ENCODE data around the gene DNAI2.

DNA sequence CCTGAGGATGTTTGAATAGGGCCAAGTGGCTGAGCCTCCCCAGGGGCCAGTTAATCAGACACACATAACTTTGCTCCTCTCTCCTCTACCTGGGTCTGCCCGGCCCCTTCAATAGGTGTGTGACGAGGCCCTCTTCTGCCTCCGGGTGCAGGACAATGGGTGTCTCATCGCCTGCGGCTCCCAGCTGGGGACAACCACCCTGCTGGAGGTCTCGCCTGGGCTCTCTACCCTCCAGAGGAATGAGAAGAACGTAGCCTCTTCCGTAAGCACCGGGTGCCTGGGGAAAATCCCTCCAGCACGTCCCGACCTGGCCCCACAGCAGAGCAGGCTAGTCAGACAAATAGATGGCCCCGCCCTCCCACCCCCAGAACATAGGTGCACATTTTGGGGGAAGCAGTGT, 35.9 kb downstream of the DNAI2 start:
- TF ChIP-seq POLR2AphosphoS5 (IDR thresholded peaks at IDR 0.05; ENCODE audit: low read depth, low read length) (no peak), TEAD4 (IDR thresholded peaks at IDR 0.05; ENCODE audit: borderline replicate concordance, insufficient read depth) (no peak), RXRA (IDR thresholded peaks at IDR 0.05; ENCODE audit: borderline replicate concordance, low read depth) (no peak), RAD21 (IDR thresholded peaks at IDR 0.05; ENCODE audit: low read length) (no peak), YY1 (IDR thresholded peaks at IDR 0.05; ENCODE audit: low read depth) (no peak), EP300 (IDR thresholded peaks at IDR 0.05; ENCODE audit: borderline replicate concordance in 1 of 2, low read depth in 1 of 2, low read length in 1 of 2) (no peak), JUND (IDR thresholded peaks at IDR 0.05) (no peak), NRF1 (IDR thresholded peaks at IDR 0.05; ENCODE audit: low read depth, low read length) (no peak), SIN3A (IDR thresholded peaks at IDR 0.05; ENCODE audit: borderline replicate concordance, low read depth, low read length) (no peak), RCOR1 (IDR thresholded peaks at IDR 0.05; ENCODE audit: low read length) (no peak), MXI1 (IDR thresholded peaks at IDR 0.05; ENCODE audit: low read depth, low read length) (no peak), CHD2 (IDR thresholded peaks at IDR 0.05; ENCODE audit: low read length, partially characterized antibody) (no peak)
- TF ChIP-seq, protein P1, sequence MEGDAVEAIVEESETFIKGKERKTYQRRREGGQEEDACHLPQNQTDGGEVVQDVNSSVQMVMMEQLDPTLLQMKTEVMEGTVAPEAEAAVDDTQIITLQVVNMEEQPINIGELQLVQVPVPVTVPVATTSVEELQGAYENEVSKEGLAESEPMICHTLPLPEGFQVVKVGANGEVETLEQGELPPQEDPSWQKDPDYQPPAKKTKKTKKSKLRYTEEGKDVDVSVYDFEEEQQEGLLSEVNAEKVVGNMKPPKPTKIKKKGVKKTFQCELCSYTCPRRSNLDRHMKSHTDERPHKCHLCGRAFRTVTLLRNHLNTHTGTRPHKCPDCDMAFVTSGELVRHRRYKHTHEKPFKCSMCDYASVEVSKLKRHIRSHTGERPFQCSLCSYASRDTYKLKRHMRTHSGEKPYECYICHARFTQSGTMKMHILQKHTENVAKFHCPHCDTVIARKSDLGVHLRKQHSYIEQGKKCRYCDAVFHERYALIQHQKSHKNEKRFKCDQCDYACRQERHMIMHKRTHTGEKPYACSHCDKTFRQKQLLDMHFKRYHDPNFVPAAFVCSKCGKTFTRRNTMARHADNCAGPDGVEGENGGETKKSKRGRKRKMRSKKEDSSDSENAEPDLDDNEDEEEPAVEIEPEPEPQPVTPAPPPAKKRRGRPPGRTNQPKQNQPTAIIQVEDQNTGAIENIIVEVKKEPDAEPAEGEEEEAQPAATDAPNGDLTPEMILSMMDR (IDR thresholded peaks at IDR 0.05) = no peak
- TF ChIP-seq, protein P2, sequence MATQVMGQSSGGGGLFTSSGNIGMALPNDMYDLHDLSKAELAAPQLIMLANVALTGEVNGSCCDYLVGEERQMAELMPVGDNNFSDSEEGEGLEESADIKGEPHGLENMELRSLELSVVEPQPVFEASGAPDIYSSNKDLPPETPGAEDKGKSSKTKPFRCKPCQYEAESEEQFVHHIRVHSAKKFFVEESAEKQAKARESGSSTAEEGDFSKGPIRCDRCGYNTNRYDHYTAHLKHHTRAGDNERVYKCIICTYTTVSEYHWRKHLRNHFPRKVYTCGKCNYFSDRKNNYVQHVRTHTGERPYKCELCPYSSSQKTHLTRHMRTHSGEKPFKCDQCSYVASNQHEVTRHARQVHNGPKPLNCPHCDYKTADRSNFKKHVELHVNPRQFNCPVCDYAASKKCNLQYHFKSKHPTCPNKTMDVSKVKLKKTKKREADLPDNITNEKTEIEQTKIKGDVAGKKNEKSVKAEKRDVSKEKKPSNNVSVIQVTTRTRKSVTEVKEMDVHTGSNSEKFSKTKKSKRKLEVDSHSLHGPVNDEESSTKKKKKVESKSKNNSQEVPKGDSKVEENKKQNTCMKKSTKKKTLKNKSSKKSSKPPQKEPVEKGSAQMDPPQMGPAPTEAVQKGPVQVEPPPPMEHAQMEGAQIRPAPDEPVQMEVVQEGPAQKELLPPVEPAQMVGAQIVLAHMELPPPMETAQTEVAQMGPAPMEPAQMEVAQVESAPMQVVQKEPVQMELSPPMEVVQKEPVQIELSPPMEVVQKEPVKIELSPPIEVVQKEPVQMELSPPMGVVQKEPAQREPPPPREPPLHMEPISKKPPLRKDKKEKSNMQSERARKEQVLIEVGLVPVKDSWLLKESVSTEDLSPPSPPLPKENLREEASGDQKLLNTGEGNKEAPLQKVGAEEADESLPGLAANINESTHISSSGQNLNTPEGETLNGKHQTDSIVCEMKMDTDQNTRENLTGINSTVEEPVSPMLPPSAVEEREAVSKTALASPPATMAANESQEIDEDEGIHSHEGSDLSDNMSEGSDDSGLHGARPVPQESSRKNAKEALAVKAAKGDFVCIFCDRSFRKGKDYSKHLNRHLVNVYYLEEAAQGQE (IDR thresholded peaks at IDR 0.05; ENCODE audit: low read depth, low read length) = no peak

All from SK-N-SH (cell line).